NCI-H2171 treated with DMSO at 0.1 percent for 48 hours (cell line): ENCODE data around the gene NYNRIN.

Source experiments
- DNase-seq: peaks from one replicate; lab custom pipeline; 2025; lab: John Stamatoyannopoulos, UW

Gene NYNRIN

GRCh38 chr14:24415421-24416253, 16.8 kb downstream of the NYNRIN start:
- DNase-seq: no peak

- no peak for DNase-seq
These were observed 17.6 kb downstream of the NYNRIN start for GRCh38 chr14:24416254-24416931.

GRCh38 chr14:24416932-24417619, 18.3 kb downstream of the NYNRIN start:
- no peak for DNase-seq

GRCh38 chr14:24417832-24418491, 19.2 kb downstream of the NYNRIN start:
- no peak for DNase-seq

- no peak for DNase-seq
These were observed 19.7 kb downstream of the NYNRIN start for GRCh38 chr14:24418492-24418873.

GRCh38 chr14:24422261-24422660, 23.5 kb downstream of the NYNRIN start:
- DNase-seq: no peak

- no peak for DNase-seq
These were observed 24.1 kb downstream of the NYNRIN start for GRCh38 chr14:24422694-24423601.

- DNase-seq: peak; percentile 6
These were observed 26.9 kb downstream of the NYNRIN start for GRCh38 chr14:24425704-24426103.

GRCh38 chr14:24426150-24426911, 27.5 kb downstream of the NYNRIN start:
- no peak for DNase-seq

- peak; percentile 68 for DNase-seq
These were observed 28.2 kb downstream of the NYNRIN start for GRCh38 chr14:24426912-24427536.

GRCh38 chr14:24427537-24428508, 29.0 kb downstream of the NYNRIN start:
- DNase-seq: no peak

- no peak for DNase-seq
These were observed 30.0 kb downstream of the NYNRIN start for GRCh38 chr14:24428628-24429394.

- peak; percentile 88 for DNase-seq
These were observed 30.8 kb downstream of the NYNRIN start, which contains the start of the genes CBLN3 and KHNYN for GRCh38 chr14:24429395-24430142. Gene CBLN3 (minus strand): TSS chr14:24429668. CDS start chr14:24429054, 614 bp downstream. Gene KHNYN (plus strand): TSS chr14:24429954. CDS start chr14:24430731, 777 bp downstream.

GRCh38 chr14:24430143-24430681, 31.4 kb downstream of the NYNRIN start:
- DNase-seq: peak; percentile 61

GRCh38 chr14:24430682-24431568, 32.1 kb downstream of the NYNRIN start:
- DNase-seq: no peak
